Vagina (tissue), 2 donors: ENCODE results near the gene KRTAP10-11.

Experiments
- CTCF ChIP-seq, 3 experiments: fragments of 450-650 bp in 2 of 3; fragments of 200-600 bp in 1 of 3; sonication (generic) in 1 of 3; IDR thresholded peaks; one replicate each; pipeline ENCODE4 v1.5.1; 2017 to 2019; ENCODE audit warnings: antibody characterized with exemption in 3 of 3, mild to moderate bottlenecking in 2 of 3, moderate library complexity in 2 of 3
- POLR2A ChIP-seq, 2 donors: fragments of 450-650 bp; IDR thresholded peaks; one replicate each; pipeline ENCODE4 v1.6.1; 2017; ENCODE audit warnings: antibody characterized with exemption in 2 of 2, mild to moderate bottlenecking in 2 of 2, moderate library complexity in 2 of 2

- no peak for TF ChIP-seq CTCF (IDR thresholded peaks at IDR 0.05)
- TF ChIP-seq POLR2A (IDR thresholded peaks at IDR 0.05): no peak
These were observed 31.7 kb downstream of the KRTAP10-11 start for GRCh38 chr21:44677881-44678280.
